HEK293T (cell line): Measurements from ENCODE around the gene P3H2.

ENCODE experiments used
- CTCF ChIA-PET: fragments of 350-600 bp; formaldehyde crosslinking; extraction: SDS; loops from one replicate; lab custom pipeline; 2021; ENCODE audit warnings: antibody characterized with exemption, inconsistent platforms; lab: Yijun Ruan, JAX
- POLR2A ChIA-PET: fragments of 350-600 bp; formaldehyde crosslinking; extraction: SDS; loops from one replicate; lab custom pipeline; 2020; ENCODE audit warnings: antibody characterized with exemption, inconsistent platforms; lab: Yijun Ruan, JAX
- DNase-seq: peaks from one replicate; pipeline ENCODE4 v3.0.0; 2012; ENCODE audit warnings: mixed read lengths; ENCODE audit errors: extremely low spot score
- ARNT ChIP-seq: fragments of 450-650 bp; IDR thresholded peaks from 2 replicates; pipeline ENCODE4 v1.6.1; 2017; ENCODE audit warnings: mild to moderate bottlenecking
- BHLHE40 ChIP-seq: fragments of 450-650 bp; IDR thresholded peaks from 2 replicates; pipeline ENCODE4 v1.6.1; 2016; ENCODE audit warnings: mild to moderate bottlenecking, moderate library complexity, borderline replicate concordance
- CTBP1 ChIP-seq: fragments of 450-650 bp; IDR thresholded peaks from 2 replicates; pipeline ENCODE4 v1.6.1; 2016; ENCODE audit warnings: borderline replicate concordance
- ELF4 ChIP-seq: fragments of 450-650 bp; IDR thresholded peaks from 2 replicates; pipeline ENCODE4 v1.6.1; 2017; ENCODE audit warnings: antibody characterized with exemption
- FOXA1 ChIP-seq: fragments of 450-650 bp; IDR thresholded peaks from 2 replicates; pipeline ENCODE4 v1.6.1; 2016; ENCODE audit warnings: mild to moderate bottlenecking
- FOXK2 ChIP-seq: fragments of 450-650 bp; IDR thresholded peaks from 2 replicates; pipeline ENCODE4 v1.6.1; 2016; ENCODE audit warnings: mild to moderate bottlenecking
- FOXM1 ChIP-seq: fragments of 450-650 bp; IDR thresholded peaks from 2 replicates; pipeline ENCODE4 v1.6.1; 2017; ENCODE audit warnings: mild to moderate bottlenecking, borderline replicate concordance
- HDGF ChIP-seq: fragments of 450-650 bp; IDR thresholded peaks from 2 replicates; pipeline ENCODE4 v1.6.1; 2017; ENCODE audit warnings: antibody characterized with exemption, borderline replicate concordance
- L3MBTL2 ChIP-seq: fragments of 450-650 bp; conservative IDR thresholded peaks from 2 replicates; pipeline ENCODE4 v1.6.1; 2016; ENCODE audit warnings: mild to moderate bottlenecking
- LEF1 ChIP-seq: fragments of 450-650 bp; IDR thresholded peaks from 2 replicates; pipeline ENCODE4 v1.6.1; 2017; ENCODE audit warnings: mild to moderate bottlenecking, borderline replicate concordance
- NFRKB ChIP-seq: fragments of 450-650 bp; IDR thresholded peaks from 2 replicates; pipeline ENCODE4 v1.6.1; 2016; ENCODE audit warnings: mild to moderate bottlenecking, moderate library complexity
- SP1 ChIP-seq: fragments of 450-650 bp; IDR thresholded peaks from 2 replicates; pipeline ENCODE4 v1.6.1; 2017
- SUZ12 ChIP-seq: fragments of 450-650 bp; IDR thresholded peaks from 2 replicates; pipeline ENCODE4 v1.6.1; 2016; ENCODE audit warnings: mild to moderate bottlenecking
- TARDBP ChIP-seq: fragments of 450-650 bp; IDR thresholded peaks from 2 replicates; pipeline ENCODE4 v1.6.1; 2016
- ZNF384 ChIP-seq: fragments of 450-650 bp; IDR thresholded peaks from 2 replicates; pipeline ENCODE4 v1.6.1; 2016
- TF ChIP-seq, protein P1 (sequence below): fragments of 450-650 bp; IDR thresholded peaks from 2 replicates; pipeline ENCODE4 v1.6.1; 2016

Gene P3H2

GRCh38 chr3:190109441-190109840, 11.3 kb downstream of the P3H2 start:
- CTCF ChIA-PET, result no interaction called here
- POLR2A ChIA-PET, result no interaction called here
- DNase-seq, result no peak
- no peak for TF ChIP-seq SP1
- no peak for TF ChIP-seq NFRKB
- no peak for TF ChIP-seq L3MBTL2
- no peak for TF ChIP-seq CTBP1

GRCh38 chr3:190108804-190109203, 11.9 kb downstream of the P3H2 start:
- ChIA-PET CTCF (interaction anchor here (0.5 to 0.7 kb wide), 2 partner anchors 12 to 551 kb away, joined by 4 to 5 read pairs; no protein-coding TSS in a partner anchor), POLR2A (no interaction called here)
- no peak for TF ChIP-seq ZNF384
- no peak for TF ChIP-seq FOXM1
- TF ChIP-seq, protein P1, sequence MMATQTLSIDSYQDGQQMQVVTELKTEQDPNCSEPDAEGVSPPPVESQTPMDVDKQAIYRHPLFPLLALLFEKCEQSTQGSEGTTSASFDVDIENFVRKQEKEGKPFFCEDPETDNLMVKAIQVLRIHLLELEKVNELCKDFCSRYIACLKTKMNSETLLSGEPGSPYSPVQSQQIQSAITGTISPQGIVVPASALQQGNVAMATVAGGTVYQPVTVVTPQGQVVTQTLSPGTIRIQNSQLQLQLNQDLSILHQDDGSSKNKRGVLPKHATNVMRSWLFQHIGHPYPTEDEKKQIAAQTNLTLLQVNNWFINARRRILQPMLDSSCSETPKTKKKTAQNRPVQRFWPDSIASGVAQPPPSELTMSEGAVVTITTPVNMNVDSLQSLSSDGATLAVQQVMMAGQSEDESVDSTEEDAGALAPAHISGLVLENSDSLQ, result no peak
- TF ChIP-seq L3MBTL2, result no peak
- no peak for TF ChIP-seq CTBP1
- TF ChIP-seq NFRKB, result no peak
- no peak for TF ChIP-seq SUZ12
- no peak for TF ChIP-seq FOXA1
- DNase-seq, result no peak

DNA sequence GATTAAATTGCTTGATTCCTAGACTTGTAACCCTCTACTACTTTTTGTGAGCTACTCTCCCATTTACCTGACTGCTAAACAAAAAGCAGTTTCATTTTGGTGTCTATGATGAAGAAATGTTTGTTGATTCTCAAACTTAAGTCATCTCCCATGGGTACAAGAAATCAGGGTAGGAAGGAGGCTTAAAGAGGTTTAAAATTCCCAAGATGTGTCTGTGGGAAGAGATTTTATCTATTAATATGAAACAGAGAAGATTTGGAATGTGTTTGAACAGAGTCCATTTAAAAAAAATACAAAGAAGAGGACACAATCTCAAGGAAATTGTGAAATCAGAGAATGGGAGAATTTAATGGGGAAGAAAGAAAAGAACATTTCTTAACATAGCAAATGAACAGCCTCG, 14.8 kb downstream of the P3H2 start:
- TF ChIP-seq ZNF384 (no peak), ARNT (no peak)
- POLR2A ChIA-PET, result no interaction called here
- CTCF ChIA-PET, result interaction anchor here (1.1 kb wide), 1 partner anchor 77 kb away, joined by 3 read pairs; no protein-coding TSS in a partner anchor
- DNase-seq, result no peak

GRCh38 chr3:190101320-190102011, 19.2 kb downstream of the P3H2 start:
- no peak for TF ChIP-seq L3MBTL2
- no peak for TF ChIP-seq FOXA1
- TF ChIP-seq FOXM1, result no peak
- TF ChIP-seq, protein P1, result no peak
- no peak for TF ChIP-seq BHLHE40
- TF ChIP-seq SUZ12, result no peak
- no peak for TF ChIP-seq ZNF384
- no peak for TF ChIP-seq TARDBP
- TF ChIP-seq SP1, result no peak
- no peak for TF ChIP-seq LEF1
- ChIA-PET CTCF (interaction anchor here (0.5 kb wide), 2 partner anchors 393 to 596 kb away, joined by 3 to 4 read pairs; no protein-coding TSS in a partner anchor), POLR2A (no interaction called here)
- no peak for DNase-seq

- DNase-seq, result no peak
- ChIA-PET CTCF (no interaction called here), POLR2A (no interaction called here)
- TF ChIP-seq HDGF (no peak), SP1 (no peak), SUZ12 (no peak), FOXM1 (no peak), ZNF384 (no peak)
- TF ChIP-seq, protein P1, result no peak
Measured at GRCh38 chr3:190099099-190099498, 21.6 kb downstream of the P3H2 start.

DNA sequence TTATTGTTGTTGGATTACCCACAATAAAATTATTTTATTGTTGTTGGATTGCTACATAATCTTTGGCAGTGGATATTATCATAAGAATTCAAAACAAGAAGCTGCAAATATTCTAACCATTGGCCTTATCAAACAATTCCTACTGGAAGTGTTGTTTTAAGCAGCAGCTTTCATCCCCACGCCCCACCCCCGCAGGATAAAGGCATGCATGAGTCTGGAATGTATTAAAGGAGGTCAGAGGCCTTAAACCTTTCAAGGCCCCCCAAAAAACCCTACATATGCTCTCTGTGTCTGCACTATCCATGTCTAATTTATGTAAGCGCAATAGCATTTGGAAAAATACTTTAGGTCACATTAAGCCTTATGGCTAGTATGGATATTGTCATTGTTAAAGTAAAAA, 23.1 kb downstream of the P3H2 start:
- no peak for DNase-seq
- POLR2A ChIA-PET, result no interaction called here

More for the DNA sequence above, 23.1 kb downstream of the P3H2 start:
- CTCF ChIA-PET, result no interaction called here
- TF ChIP-seq FOXM1 (no peak), FOXA1 (no peak), L3MBTL2 (no peak), TARDBP (no peak), CTBP1 (no peak), ZNF384 (no peak), LEF1 (no peak), SP1 (no peak), SUZ12 (no peak), ARNT (no peak), FOXK2 (no peak), ELF4 (no peak), NFRKB (no peak), BHLHE40 (no peak), HDGF (no peak)
- TF ChIP-seq, protein P1, result no peak
